ENCODE measurements around the gene DIP2C. TPM values are rescaled to one million over a fixed set of nuclear protein-coding genes. Genes with fewer than 3 reads are reported as not detected.

DIP2C gene
- total RNA-seq, 2 donors from 2014 or later: 21.1 to 23.8 TPM

- Histone ChIP-seq H3K9me3 (no peaks in the 10 kb centered on the region), H3K27me3 (no peaks in the 10 kb centered on the region), H3K36me3 (no peaks in the 10 kb centered on the region), H3K4me3 (no peak overlapping the region), H3K4me1 (peaks cover 0 to 64% of the 10 kb centered on the region in 2 donors), H3K27ac (peak overlapping the region in 1 of 2 donors; percentile 43)
- DNase-seq (ENCODE audit: low spot score): no peak
- TF ChIP-seq CTCF (IDR thresholded peaks at IDR 0.05): no peak
Observed at GRCh38 chr10:620417-620816, 69.1 kb downstream of the DIP2C start.

GRCh38 chr10:619710-620109 lies 69.8 kb downstream of the DIP2C start:
- Histone ChIP-seq H3K27me3 (no peaks in the 10 kb centered on the region), H3K4me3 (no peak overlapping the region), H3K36me3 (no peaks in the 10 kb centered on the region), H3K4me1 (peaks cover 0 to 64% of the 10 kb centered on the region in 2 donors), H3K9me3 (no peaks in the 10 kb centered on the region), H3K27ac (peak overlapping the region in 1 of 2 donors; percentile 43)
- no peak for DNase-seq (ENCODE audit: low spot score)
- TF ChIP-seq CTCF (IDR thresholded peaks at IDR 0.05): no peak

GRCh38 chr10:618229-618989 lies 71.1 kb downstream of the DIP2C start:
- H3K27me3 ChIP-seq: no peaks in the 10 kb centered on the region
- H3K4me3 ChIP-seq: no peak overlapping the region
- no peaks in the 10 kb centered on the region for H3K9me3 ChIP-seq
- peak overlapping the region in 1 of 2 donors; percentile 43 for H3K27ac ChIP-seq
- peaks cover 0 to 64% of the 10 kb centered on the region in 2 donors for H3K4me1 ChIP-seq
- H3K36me3 ChIP-seq: no peaks in the 10 kb centered on the region
- no peak for TF ChIP-seq CTCF (IDR thresholded peaks at IDR 0.05)
- no peak for DNase-seq (ENCODE audit: low spot score)

GRCh38 chr10:617471-617870 lies 72.0 kb downstream of the DIP2C start:
- peak overlapping the region in 1 of 2 donors; percentile 43 for H3K27ac ChIP-seq
- TF ChIP-seq CTCF (IDR thresholded peaks at IDR 0.05): no peak
- peaks cover 0 to 64% of the 10 kb centered on the region in 2 donors for H3K4me1 ChIP-seq
- no peaks in the 10 kb centered on the region for H3K36me3 ChIP-seq
- H3K27me3 ChIP-seq: no peaks in the 10 kb centered on the region
- H3K9me3 ChIP-seq: no peaks in the 10 kb centered on the region
- no peak overlapping the region for H3K4me3 ChIP-seq
- no peak for DNase-seq (ENCODE audit: low spot score)

- H3K27ac ChIP-seq: peak overlapping the region in 1 of 2 donors; percentile 64
- no peak overlapping the region for H3K4me3 ChIP-seq
- H3K27me3 ChIP-seq: no peaks in the 10 kb centered on the region
- H3K4me1 ChIP-seq: peaks cover 0 to 64% of the 10 kb centered on the region in 2 donors
- no peaks in the 10 kb centered on the region for H3K9me3 ChIP-seq
- TF ChIP-seq CTCF (IDR thresholded peaks at IDR 0.05): no peak
- no peaks in the 10 kb centered on the region for H3K36me3 ChIP-seq
- no peak for DNase-seq (ENCODE audit: low spot score)
Observed at GRCh38 chr10:615583-616152, 73.8 kb downstream of the DIP2C start.
